Type B pancreatic cell (in vitro differentiated cells): ENCODE data around the gene THSD4. TPM values are rescaled to one million over a fixed set of nuclear protein-coding genes. Genes with fewer than 3 reads are reported as not detected.
A peak's percentile ranks its signal among the peaks of the same experiment; 100 is the strongest.

Experiments
- DNase-seq: peaks from one replicate; pipeline ENCODE4 v3.0.0; 2021; ENCODE audit warnings: mixed read lengths; ENCODE audit not compliant: unreplicated experiment; ENCODE audit errors: extremely low spot score
- H3K27ac Mint-ChIP-seq: 2 replicates; pipeline ENCODE4 v1.8.0; 2021; ENCODE audit warnings: mild to moderate bottlenecking, mixed read lengths
- H3K27me3 Mint-ChIP-seq: 2 replicates; pipeline ENCODE4 v1.8.0; 2021; ENCODE audit warnings: mixed read lengths
- H3K36me3 Mint-ChIP-seq: 2 replicates; pipeline ENCODE4 v1.8.0; 2021; ENCODE audit warnings: mixed read lengths
- H3K4me1 Mint-ChIP-seq: one replicate; pipeline ENCODE4 v1.8.0; 2021; ENCODE audit warnings: mixed read lengths; ENCODE audit not compliant: unreplicated experiment
- H3K4me3 Mint-ChIP-seq: 2 replicates; pipeline ENCODE4 v1.8.0; 2021; ENCODE audit warnings: mild to moderate bottlenecking, mixed read lengths
- H3K9me3 Mint-ChIP-seq: 2 replicates; pipeline ENCODE4 v1.8.0; 2021; ENCODE audit warnings: mixed read lengths
- CTCF ChIP-seq: fragments of 200-600 bp; sonication (generic); conservative IDR thresholded peaks from 2 replicates; pipeline ENCODE4 v1.5.0; 2021; ENCODE audit warnings: antibody characterized with exemption, mild to moderate bottlenecking
- total RNA-seq: library from RNA; stranded (reverse); gene quantifications from 2 replicates; pipeline ENCODE4 v1.2.1, GENCODE V29; 2021; ENCODE audit warnings: low replicate concordance

Gene THSD4
- total RNA-seq, 1 donor from 2014 or later: 43.3 TPM

- Mint-ChIP-seq H3K27me3 (no peaks in the 10 kb centered on the region), H3K4me3 (no peak overlapping the region), H3K36me3 (no peaks in the 10 kb centered on the region), H3K27ac (no peak overlapping the region), H3K4me1 (peaks cover 11% of the 10 kb centered on the region), H3K9me3 (no peaks in the 10 kb centered on the region)
- TF ChIP-seq CTCF: peak; percentile 48
- peak; percentile 68 for DNase-seq
Measured at GRCh38 chr15:71784719-71785118, 669.4 kb downstream of the THSD4 start.

- Mint-ChIP-seq H3K9me3 (no peaks in the 10 kb centered on the region), H3K27me3 (peaks cover 3% of the 10 kb centered on the region), H3K27ac (no peak overlapping the region), H3K4me3 (no peak overlapping the region), H3K36me3 (no peaks in the 10 kb centered on the region), H3K4me1 (peaks cover 4% of the 10 kb centered on the region)
- DNase-seq: no peak
- no peak for TF ChIP-seq CTCF
Measured at GRCh38 chr15:71785996-71786395, 670.7 kb downstream of the THSD4 start.

GRCh38 chr15:71786673-71787072, 671.4 kb downstream of the THSD4 start:
- H3K27me3 Mint-ChIP-seq: peaks cover 3% of the 10 kb centered on the region
- TF ChIP-seq CTCF: no peak
- H3K4me3 Mint-ChIP-seq: no peak overlapping the region
- DNase-seq: no peak
- no peaks in the 10 kb centered on the region for H3K9me3 Mint-ChIP-seq
- no peaks in the 10 kb centered on the region for H3K36me3 Mint-ChIP-seq
- H3K27ac Mint-ChIP-seq: no peak overlapping the region
- H3K4me1 Mint-ChIP-seq: peaks cover 4% of the 10 kb centered on the region

GRCh38 chr15:71788646-71789579, 673.6 kb downstream of the THSD4 start:
- no peak overlapping the region for H3K4me3 Mint-ChIP-seq
- no peak for TF ChIP-seq CTCF
- H3K9me3 Mint-ChIP-seq: no peaks in the 10 kb centered on the region
- H3K27me3 Mint-ChIP-seq: peaks cover 3% of the 10 kb centered on the region
- H3K36me3 Mint-ChIP-seq: no peaks in the 10 kb centered on the region
- H3K4me1 Mint-ChIP-seq: peaks cover 4% of the 10 kb centered on the region
- DNase-seq: peak; percentile 43
- H3K27ac Mint-ChIP-seq: no peak overlapping the region

- Mint-ChIP-seq H3K36me3 (no peaks in the 10 kb centered on the region), H3K27ac (peak overlapping the region; percentile 67), H3K4me1 (peaks cover 4% of the 10 kb centered on the region), H3K4me3 (no peak overlapping the region), H3K27me3 (peaks cover 3% of the 10 kb centered on the region), H3K9me3 (no peaks in the 10 kb centered on the region)
- DNase-seq: no peak
- no peak for TF ChIP-seq CTCF
Measured at GRCh38 chr15:71789616-71790015, 674.3 kb downstream of the THSD4 start.
